ENCODE data around the gene AKR7A2.

AKR7A2 gene

DNA sequence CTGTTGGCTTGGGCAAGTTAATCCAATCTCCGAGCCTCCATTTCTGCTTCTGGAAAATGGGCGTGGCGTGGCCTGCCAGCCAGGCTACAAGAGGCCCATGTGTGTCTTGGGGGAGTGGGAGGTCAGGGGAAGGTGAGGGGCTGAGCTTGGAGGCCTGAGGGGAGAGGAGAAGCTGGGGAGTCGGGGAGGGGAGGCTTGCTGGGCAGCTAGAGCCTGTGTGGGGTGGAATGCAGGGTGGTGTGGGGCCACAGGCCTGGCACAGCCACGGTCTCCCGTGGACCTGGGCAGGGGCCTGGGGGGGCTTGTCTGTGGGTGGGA lies 14.8 kb upstream of the AKR7A2 start:
- H3K36me3 ChIP-seq (replicated peaks), result peaks cover 3% of the 10 kb centered on the region; the same call in 1 of the 2 replicates
- no peaks in the 10 kb centered on the region for H3K27me3 ChIP-seq (ENCODE audit: low read depth)
- no peaks in the 10 kb centered on the region for H3K9me3 ChIP-seq
- in situ Hi-C loops (cut with MboI; ENCODE audit: low sequenced_read_pairs), result no loop called here
- no peak for DNase-seq (ENCODE audit: low spot score in 2 of 2)
- no peaks in the 10 kb centered on the region for H3K4me1 ChIP-seq
- no peak overlapping the region for H3K4me3 ChIP-seq

DNA sequence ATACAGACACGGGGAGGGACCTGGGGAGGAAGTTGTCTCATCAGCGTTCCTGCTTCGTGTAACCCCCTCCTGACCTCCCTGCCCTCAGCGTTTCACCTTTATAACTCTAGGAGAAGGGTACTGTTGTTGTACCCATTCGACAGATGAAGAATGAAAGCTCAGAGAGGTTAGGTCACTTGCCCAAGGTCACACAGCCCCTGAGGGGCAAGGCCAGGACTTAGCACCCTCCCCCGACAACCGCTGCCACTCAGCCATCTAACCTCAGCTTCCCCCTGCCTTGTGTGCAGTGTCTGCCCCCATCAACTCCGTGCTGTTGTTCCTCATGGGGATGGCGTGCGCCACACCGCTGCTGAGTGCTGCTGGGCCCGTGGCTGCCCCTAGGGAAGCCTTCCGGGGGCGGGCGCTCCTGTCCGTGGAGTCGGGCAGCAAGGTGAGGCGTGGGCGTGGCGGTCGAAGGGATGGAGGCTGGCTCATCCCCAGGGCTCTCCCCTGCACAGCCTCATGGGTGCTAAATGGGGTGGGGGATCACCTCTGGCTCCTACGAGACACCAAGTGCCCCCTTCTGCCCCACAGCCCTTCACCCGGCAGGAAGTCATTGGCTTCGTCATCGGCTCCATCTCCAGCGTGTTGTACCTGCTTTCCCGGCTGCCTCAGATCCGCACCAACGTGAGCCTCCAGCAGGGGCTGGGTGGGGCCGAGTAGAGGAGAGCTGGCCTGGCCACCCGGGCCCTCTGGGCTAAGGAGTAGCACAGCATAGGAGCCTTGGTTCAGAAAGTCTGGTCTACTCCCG lies 14.2 kb upstream of the AKR7A2 start:
- no peaks in the 10 kb centered on the region for H3K4me1 ChIP-seq
- no peaks in the 10 kb centered on the region for H3K9me3 ChIP-seq
- no peak for DNase-seq (ENCODE audit: low spot score in 2 of 2)
- H3K27me3 ChIP-seq (ENCODE audit: low read depth), result no peaks in the 10 kb centered on the region
- in situ Hi-C loops (cut with MboI; ENCODE audit: low sequenced_read_pairs), result no loop called here
- no peak overlapping the region for H3K4me3 ChIP-seq
- peaks cover 3% of the 10 kb centered on the region; the same call in 1 of the 2 replicates for H3K36me3 ChIP-seq (replicated peaks)

DNA sequence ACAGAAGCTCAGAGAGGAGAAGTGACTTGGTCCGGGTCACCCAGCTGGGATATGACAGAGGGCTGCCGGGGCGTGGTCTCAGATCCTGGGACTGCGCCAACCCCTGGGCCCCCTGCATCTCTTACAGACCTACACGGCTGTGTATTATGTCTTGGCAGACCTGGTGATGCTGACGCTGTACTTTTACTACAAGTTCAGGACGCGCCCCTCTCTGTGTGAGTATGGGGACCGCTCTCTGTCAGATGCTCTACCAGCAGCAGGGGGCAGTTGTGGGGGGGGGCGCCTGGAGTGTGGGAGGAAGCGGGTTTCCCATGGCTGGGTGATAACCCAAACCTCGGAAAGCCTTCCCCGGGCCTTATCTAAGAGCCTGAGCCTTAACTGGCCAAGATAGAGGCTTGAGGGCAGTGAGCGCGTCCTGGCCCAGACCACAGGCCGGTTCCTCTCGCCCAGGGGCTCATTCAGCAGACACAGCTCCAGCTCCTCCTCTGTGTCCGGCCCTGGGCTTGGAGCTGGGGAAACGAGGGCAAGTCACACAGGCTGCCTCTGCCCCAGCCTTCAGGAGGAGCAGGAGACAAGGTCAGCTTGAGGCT lies 13.5 kb upstream of the AKR7A2 start:
- peaks cover 3% of the 10 kb centered on the region; the same call in 1 of the 2 replicates for H3K36me3 ChIP-seq (replicated peaks)
- no peaks in the 10 kb centered on the region for H3K27me3 ChIP-seq (ENCODE audit: low read depth)
- H3K4me1 ChIP-seq, result no peaks in the 10 kb centered on the region
- DNase-seq (ENCODE audit: low spot score in 2 of 2), result no peak
- no peak overlapping the region for H3K4me3 ChIP-seq
- H3K9me3 ChIP-seq, result no peaks in the 10 kb centered on the region
- in situ Hi-C loops (cut with MboI; ENCODE audit: low sequenced_read_pairs), result no loop called here

DNA sequence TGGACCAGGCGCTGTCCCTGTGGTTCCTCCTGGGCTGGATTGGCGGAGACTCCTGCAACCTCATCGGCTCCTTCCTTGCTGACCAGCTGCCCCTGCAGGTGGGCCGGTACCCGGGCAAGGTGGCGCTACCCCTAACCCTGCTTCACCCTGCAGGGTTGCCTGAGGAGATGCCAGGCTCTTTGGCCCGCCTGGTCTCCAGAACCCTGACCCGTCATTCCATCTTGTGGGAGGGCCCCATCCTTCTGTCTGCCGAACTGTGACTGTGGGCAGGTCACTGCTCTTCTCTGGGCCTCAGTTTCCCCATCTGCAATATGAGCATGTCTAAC lies 12.7 kb upstream of the AKR7A2 start:
- Histone ChIP-seq H3K4me1 (no peaks in the 10 kb centered on the region), H3K36me3 (replicated peaks) (peaks cover 3% of the 10 kb centered on the region; the same call in 1 of the 2 replicates), H3K27me3 (ENCODE audit: low read depth) (no peaks in the 10 kb centered on the region), H3K4me3 (no peak overlapping the region), H3K9me3 (no peaks in the 10 kb centered on the region)
- in situ Hi-C loops (cut with MboI; ENCODE audit: low sequenced_read_pairs), result no loop called here
- DNase-seq (ENCODE audit: low spot score in 2 of 2), result no peak

DNA sequence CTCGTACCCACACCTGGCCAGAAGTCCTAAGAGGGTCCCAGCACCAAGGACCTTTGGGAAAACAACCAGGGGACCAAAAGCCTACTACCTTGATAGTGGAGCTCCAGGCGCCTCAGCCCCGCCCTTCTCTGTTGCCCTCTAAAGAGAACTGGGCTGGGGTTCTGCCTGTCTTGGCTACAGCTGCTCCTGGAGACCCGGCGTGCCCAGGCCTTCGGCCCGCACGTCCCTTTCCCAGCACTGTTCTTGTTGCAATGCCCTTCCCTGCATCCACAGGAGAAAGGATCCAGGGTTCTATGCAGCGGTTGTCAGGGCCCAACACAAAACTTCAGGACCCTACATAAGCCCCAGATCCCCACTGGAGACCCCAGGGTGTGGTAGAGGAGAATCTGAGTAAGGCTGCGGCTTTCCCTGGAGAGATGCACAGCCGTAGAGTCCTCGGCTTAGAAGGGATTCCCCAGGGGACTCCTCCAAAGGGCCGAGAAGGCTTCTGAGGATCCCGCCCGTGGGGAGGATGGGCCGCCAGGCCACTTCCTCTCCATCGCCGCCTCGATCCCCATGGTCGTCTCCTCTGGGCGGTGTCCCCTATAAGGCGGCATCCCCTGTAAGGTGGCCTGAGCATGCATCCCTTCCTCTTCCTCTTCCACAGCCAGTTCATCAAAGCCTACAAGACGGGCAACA lies 12.2 kb upstream of the AKR7A2 start:
- H3K4me3 ChIP-seq, result no peak overlapping the region
- in situ Hi-C loops (cut with MboI; ENCODE audit: low sequenced_read_pairs), result no loop called here
- no peaks in the 10 kb centered on the region for H3K27me3 ChIP-seq (ENCODE audit: low read depth)
- no peaks in the 10 kb centered on the region for H3K4me1 ChIP-seq
- no peaks in the 10 kb centered on the region for H3K9me3 ChIP-seq
- no peak for DNase-seq (ENCODE audit: low spot score in 2 of 2)
- peaks cover 3% of the 10 kb centered on the region; the same call in 1 of the 2 replicates for H3K36me3 ChIP-seq (replicated peaks)

DNA sequence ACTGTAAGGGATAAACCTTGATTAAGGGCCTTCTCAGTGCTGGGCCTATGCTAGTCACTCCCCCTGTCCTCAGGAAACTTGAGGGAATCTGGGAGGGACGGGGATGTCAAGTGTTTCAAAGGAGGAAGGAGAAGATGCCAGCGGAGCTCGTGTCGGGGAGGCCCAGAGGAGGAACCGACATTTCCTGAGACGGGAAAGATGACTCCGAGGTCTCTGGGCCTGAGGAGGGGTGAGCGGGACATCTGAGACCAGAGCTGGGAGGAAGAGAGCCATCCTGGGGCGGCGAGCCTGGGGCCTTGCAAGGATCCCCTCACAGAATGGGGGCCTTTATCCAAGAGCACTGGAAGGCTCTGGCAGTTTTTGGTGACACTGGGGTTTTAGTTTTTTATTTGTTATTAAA lies 10.5 kb upstream of the AKR7A2 start:
- no peak for DNase-seq (ENCODE audit: low spot score in 2 of 2)
- H3K9me3 ChIP-seq, result no peaks in the 10 kb centered on the region
- no peaks in the 10 kb centered on the region; the same call in 1 of the 2 replicates for H3K36me3 ChIP-seq (replicated peaks)
- H3K4me1 ChIP-seq, result no peaks in the 10 kb centered on the region
- H3K27me3 ChIP-seq (ENCODE audit: low read depth), result no peaks in the 10 kb centered on the region
- in situ Hi-C loops (cut with MboI; ENCODE audit: low sequenced_read_pairs), result no loop called here
- H3K4me3 ChIP-seq, result no peak overlapping the region

DNA sequence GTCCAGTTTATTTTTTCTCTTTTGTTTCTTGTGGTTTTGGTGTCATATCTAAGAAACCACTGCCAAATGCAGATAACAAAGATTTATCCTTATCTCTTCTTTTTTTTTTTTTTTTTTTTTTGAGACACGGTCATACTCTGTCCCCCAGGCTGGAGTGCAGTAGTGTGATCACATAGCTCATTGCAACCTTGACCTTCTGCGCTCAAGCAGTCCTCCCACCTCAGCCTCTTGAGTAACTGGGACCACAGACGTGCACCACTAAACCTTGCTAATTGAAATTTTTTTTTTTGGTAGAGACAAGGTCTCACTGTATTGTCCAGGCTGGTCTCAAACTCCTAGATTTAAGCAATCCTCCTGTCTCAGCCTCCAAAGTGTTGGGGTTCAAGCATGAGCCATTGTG lies 9.1 kb upstream of the AKR7A2 start:
- no peaks in the 10 kb centered on the region for H3K9me3 ChIP-seq
- no peaks in the 10 kb centered on the region for H3K27me3 ChIP-seq (ENCODE audit: low read depth)
- no peaks in the 10 kb centered on the region for H3K4me1 ChIP-seq
- DNase-seq (ENCODE audit: low spot score in 2 of 2), result no peak
- no peaks in the 10 kb centered on the region; the same call in 1 of the 2 replicates for H3K36me3 ChIP-seq (replicated peaks)
- H3K4me3 ChIP-seq, result no peak overlapping the region
- in situ Hi-C loops (cut with MboI; ENCODE audit: low sequenced_read_pairs), result no loop called here

DNA sequence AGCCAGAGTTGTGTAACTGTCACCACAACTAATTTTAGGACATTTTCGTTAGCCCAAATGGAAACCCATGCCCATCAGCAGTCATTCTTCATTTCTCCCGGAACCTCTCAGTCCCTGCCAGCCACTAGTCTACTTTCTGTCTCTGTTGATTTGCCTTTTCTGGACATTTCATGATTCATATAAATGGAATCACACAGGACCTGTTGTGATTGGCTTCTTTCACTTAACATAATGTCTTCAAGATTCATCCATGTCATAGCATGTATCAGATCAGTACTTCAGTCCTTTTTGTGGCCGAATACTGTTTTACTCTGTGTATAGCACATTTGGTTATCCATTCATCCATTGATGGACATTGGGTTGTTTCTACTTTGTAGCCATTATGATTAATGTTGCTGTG lies 7.3 kb upstream of the AKR7A2 start:
- in situ Hi-C loops (cut with MboI; ENCODE audit: low sequenced_read_pairs), result no loop called here
- H3K27me3 ChIP-seq (ENCODE audit: low read depth), result no peaks in the 10 kb centered on the region
- no peaks in the 10 kb centered on the region; the same call in 1 of the 2 replicates for H3K36me3 ChIP-seq (replicated peaks)
- H3K4me1 ChIP-seq, result no peaks in the 10 kb centered on the region
- H3K9me3 ChIP-seq, result no peaks in the 10 kb centered on the region
- no peak overlapping the region for H3K4me3 ChIP-seq
- DNase-seq (ENCODE audit: low spot score in 2 of 2), result no peak

DNA sequence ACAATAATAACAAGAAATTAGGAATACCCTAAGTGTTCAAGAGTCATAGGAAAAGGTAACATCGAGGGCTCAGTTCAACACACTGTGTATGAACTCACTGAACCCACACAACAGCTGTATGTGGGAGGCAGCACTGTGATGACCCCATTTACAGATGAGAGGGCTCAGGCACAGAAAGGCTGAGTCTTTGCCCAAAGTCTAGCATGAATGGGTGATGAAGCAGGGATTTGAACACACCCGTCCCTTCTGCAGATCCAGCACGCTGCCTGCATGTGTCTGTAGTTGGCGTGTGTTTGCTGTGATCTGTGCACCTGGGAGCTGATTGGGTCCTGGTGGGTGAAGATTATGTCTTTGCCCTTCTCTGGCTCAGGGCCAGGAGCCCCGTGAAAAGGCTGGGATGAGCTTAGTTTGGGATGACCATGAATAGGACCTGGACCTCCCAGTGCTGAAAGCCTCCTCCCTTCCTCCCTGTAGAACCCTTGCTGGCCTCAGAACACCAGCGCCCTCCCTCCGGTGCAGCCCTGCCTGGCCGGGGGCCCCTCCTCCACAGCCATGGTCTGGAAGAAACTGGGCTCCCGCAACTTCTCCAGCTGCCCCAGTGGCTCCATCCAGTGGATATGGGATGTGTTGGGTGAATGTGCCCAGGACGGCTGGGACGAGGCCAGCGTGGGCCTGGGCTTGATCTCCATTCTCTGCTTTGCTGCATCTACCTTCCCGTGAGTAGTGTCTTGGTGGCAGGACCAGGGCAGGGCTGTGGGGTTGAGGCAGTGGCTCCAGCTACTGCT lies 5.4 kb upstream of the AKR7A2 start:
- in situ Hi-C loops (cut with MboI; ENCODE audit: low sequenced_read_pairs), result no loop called here
- no peaks in the 10 kb centered on the region for H3K9me3 ChIP-seq
- DNase-seq (ENCODE audit: low spot score in 2 of 2), result no peak
- no peaks in the 10 kb centered on the region for H3K27me3 ChIP-seq (ENCODE audit: low read depth)
- H3K4me3 ChIP-seq, result no peak overlapping the region
- 0 out of 2 replicates have a peak, but pooled peaks cover 2% of the 10 kb centered on the region for H3K4me1 ChIP-seq
- no peaks in the 10 kb centered on the region; the same call in 1 of the 2 replicates for H3K36me3 ChIP-seq (replicated peaks)

DNA sequence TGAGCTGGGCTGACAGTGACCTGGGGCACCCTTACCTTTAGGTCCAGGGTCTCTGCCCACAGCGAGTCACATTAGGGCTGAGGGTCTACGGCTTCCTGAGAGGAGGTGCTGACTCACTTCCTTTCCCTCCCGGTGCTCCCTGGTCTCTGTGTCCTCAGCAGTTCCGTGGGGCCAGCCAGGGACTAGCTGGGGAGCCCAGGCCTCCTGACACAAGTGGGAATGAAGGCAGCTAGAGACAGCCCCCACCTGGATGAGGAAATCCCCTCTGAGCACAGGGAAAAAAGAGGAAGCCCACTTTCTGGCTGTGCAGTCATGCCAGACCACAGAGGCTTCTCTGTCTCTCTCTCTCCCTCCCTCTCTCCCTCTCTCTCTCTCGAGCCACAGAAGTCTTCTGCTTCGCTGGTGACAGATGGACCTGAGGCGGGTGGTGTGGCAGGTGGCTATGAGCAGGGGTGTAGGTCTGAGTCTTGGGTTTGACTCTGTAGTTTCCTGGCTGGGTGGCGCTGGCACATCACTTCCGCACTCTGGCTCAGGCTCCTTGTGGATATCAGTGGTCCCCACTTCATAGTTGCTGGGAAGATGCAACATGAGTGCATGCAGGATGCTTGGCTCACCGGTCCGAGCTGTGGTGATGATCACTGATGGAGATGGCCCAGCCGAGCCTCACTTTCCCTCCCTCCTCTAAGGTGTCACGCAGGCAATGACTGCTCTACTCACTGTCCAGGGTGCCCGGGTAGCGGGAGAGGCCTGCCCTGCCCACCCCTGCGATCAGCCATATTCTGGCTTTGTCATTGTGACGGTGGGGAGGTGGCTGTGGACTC lies 3.6 kb upstream of the AKR7A2 start:
- Histone ChIP-seq H3K4me1 (peaks cover 5% of the 10 kb centered on the region), H3K27me3 (ENCODE audit: low read depth) (no peaks in the 10 kb centered on the region), H3K36me3 (replicated peaks) (no peaks in the 10 kb centered on the region), H3K4me3 (no peak overlapping the region), H3K9me3 (no peaks in the 10 kb centered on the region)
- in situ Hi-C loops (cut with MboI; ENCODE audit: low sequenced_read_pairs), result no loop called here
- DNase-seq (ENCODE audit: low spot score in 2 of 2), result no peak

DNA sequence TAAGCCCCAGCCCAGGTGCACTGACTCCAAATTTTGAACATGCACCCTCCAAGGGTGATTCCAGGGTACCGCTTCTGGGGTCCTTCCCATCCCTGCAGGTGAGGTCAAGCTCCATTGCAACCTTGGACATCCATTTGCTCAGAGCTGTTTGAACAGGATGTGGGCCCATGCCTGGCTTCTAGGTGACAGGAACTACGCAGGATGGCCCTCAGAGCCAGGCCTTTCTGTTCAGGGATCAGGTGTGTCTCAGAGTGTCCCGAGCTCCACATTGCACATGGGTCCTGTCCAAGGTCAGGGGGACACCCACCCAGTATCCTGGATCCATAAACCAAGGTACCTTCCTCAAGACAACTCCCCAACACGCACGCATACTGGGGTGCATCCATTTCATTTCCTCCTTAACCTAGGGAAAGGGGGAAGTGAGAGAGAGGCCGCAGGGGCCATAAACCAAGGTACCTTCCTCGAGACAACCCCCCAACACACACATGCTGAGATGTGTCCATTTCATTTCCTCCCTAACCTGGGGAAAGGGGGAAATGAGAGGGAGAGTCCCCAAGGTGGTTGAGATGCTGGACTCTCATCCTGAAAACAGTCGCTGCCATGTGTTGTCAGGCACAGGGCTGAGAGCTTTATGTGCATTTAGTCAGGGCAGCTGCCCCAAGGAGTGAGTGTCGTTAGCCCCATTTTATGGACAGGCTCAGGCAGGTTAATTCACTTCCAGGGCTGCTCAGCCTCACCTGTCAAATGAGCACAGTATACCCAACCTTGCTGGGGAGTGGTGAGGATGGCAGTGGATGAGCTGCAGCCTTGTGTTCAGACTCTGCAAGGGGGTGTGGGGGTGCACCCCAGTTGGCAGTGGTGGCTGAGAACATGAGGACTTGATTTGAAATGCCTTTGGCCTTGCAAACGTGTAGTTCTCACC lies 2.3 kb upstream of the AKR7A2 start:
- no peak for DNase-seq (ENCODE audit: low spot score in 2 of 2)
- peaks cover 5% of the 10 kb centered on the region for H3K4me1 ChIP-seq
- in situ Hi-C loops (cut with MboI; ENCODE audit: low sequenced_read_pairs), result no loop called here

DNA sequence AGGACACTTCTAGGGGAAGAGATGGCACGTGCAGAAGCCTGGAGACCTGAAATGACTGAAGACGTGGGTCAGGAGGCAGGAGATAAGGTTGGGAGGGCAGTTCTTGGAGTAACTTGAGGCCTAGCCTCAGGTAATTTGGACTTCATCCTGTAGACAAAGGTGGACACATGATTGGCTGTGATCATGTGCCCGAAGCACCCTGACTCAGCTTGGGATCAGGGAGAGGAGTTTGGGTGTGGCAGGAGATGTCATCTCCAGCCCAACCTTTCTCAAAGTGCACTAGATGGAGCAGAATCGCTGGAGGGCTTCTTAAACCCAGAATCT lies 1.7 kb upstream of the AKR7A2 start:
- DNase-seq (ENCODE audit: low spot score in 2 of 2), result no peak
- Histone ChIP-seq H3K9me3 (no peaks in the 10 kb centered on the region), H3K4me3 (no peak overlapping the region), H3K4me1 (peaks cover 5% of the 10 kb centered on the region), H3K36me3 (replicated peaks) (peaks cover 8% of the 10 kb centered on the region), H3K27me3 (ENCODE audit: low read depth) (no peaks in the 10 kb centered on the region)
- in situ Hi-C loops (cut with MboI; ENCODE audit: low sequenced_read_pairs), result no loop called here

More for the DNA sequence above, 2.3 kb upstream of the AKR7A2 start:
- Histone ChIP-seq H3K27me3 (ENCODE audit: low read depth) (no peaks in the 10 kb centered on the region), H3K4me3 (no peak overlapping the region), H3K9me3 (no peaks in the 10 kb centered on the region), H3K36me3 (replicated peaks) (peaks cover 2% of the 10 kb centered on the region; the same call in 1 of the 2 replicates)
